ENCODE measurements around the gene ASTN2. TPM values are rescaled to one million over a fixed set of nuclear protein-coding genes. Genes with fewer than 3 reads are reported as not detected.

Gene ASTN2
- total RNA-seq, 1 donor from 2014 or later = 7.9 TPM

DNA sequence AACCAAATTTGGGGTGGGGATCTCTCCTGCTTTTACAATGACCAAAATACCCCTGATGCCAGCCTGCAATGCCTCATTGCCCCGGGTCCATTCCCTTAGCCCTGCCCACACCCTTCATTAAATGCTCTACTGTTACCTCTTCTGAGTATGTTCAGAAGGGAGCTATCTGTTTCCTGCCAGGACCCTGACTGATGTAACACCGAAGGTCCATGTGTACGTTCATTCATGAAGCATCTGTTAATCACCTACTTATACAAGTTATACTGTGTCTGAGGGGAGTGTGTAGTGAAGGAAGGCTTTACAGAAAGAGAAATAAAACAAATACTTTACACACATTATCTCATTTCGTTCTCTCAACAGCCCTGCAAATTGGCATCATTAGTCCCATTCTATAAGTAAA lies 51.9 kb downstream of the ASTN2 start:
- no peak for DNase-seq

DNA sequence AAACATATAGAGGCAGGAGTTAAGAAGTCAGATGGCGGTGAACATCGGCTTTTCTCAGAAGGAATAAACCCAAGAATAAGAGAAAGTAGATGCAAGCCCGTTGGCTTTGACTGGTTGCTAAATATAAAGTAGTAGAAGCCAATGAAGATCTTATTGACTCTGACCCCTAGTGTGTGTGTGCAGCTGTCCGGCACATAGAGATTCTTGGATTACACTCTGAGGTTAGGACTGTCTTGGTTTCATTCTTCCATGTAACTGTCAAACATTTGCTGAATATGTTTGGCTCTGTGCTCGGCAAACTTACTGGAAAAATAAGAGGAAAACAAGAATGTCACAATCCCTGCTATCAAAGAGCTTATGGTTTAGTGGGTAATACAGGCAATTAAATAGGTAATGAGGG lies 54.9 kb downstream of the ASTN2 start:
- DNase-seq = peak; percentile 12

GRCh38 chr9:117355542-117355941 lies 59.3 kb downstream of the ASTN2 start:
- DNase-seq = no peak

GRCh38 chr9:117354997-117355396 lies 59.9 kb downstream of the ASTN2 start:
- no peak for DNase-seq

DNA sequence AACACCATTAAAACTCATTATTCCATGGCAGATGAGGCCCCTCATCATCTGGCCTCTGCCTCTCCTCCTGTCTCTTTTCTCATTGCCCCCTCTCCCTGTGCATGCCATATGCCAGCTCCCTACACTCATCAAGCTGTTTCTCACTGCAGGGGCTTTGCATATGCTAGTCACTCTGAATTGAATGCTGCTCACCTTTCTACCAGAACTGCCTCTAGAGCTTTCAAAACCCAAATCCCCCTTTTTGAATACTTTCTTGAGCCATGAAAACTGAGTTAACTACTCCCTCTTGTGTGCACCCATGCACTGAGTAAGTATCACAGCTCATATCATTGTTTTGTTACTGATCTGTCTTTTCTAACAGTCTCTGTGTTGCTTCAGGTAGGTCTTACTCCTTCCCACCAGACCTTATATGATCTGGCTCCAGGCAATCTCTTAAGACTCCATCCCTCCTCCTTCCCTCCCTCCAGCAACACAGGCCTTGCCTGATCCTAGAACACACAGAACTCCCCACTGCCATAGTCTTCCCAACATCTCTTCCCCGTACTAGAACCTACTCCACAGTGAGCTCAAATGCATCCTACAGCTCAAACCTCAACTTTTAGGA lies 60.5 kb downstream of the ASTN2 start:
- no peak for DNase-seq

DNA sequence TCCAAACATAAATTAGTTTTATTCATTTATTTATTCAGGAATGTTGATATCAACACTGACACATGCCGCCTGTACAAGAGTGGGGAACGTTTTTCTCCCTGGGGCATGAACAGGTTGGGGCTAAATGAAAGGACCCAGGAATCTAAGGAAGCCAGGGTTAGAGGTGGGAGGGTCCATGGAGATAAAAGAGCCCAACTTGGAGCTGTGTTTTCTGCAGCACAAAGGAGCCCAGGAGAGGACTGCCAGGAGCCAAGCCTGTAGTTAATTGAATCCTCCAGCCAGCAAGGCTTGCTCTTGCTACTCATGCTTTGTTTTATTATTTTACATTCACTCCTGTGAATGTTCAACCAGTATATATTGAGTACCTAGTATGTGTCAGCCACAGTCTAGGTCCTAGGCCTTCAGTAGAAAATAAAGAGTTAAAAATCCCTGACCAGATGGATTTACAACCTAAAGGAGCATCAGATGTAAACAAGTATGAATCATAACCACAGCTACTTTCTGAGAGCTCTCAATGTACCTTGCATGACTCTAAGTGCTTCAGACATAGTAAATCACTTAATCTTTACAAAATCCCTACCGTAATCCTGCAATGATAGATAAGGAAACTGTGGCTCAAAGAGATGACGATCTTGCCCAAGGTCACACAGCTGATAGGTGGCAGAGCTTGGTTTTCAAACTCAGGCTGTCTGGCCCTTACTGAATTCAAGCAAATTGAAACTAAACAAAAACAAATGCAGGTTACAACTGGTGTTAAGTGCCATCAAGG lies 69.8 kb downstream of the ASTN2 start:
- no peak for DNase-seq

- no peak for DNase-seq
Observed at GRCh38 chr9:117343427-117343826, 71.4 kb downstream of the ASTN2 start.

GRCh38 chr9:117341151-117341550 lies 73.7 kb downstream of the ASTN2 start:
- no peak for DNase-seq

- no peak for DNase-seq
Observed at GRCh38 chr9:117340422-117340821, 74.4 kb downstream of the ASTN2 start.

DNA sequence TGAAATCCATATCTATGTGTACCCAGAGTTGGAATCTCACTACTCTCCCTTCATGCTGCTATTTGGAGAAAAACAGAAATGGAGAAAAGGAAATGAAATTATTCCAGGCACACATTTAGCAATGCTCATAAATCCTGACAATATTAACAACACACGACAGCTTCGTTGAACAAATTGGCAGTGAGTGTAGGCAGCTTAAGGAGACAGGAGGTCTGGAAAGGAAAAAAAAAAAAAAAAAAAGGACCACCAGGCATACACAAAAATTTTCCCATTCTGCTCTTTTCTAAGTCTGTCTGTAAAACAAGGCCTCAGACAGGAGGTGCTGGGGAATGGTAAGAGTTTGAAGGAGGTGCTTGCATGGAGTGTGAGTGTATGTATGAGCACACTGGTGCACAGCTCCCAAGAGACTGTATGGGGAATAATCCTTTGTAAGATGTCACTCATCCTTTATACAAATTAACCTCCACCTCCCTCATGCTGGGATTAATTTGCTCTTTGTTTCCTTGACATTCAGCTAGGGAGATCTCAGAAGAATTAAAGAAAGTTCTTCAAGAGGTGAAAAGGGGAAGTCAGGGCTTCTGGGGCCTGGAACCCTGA lies 78.9 kb downstream of the ASTN2 start:
- DNase-seq = no peak

DNA sequence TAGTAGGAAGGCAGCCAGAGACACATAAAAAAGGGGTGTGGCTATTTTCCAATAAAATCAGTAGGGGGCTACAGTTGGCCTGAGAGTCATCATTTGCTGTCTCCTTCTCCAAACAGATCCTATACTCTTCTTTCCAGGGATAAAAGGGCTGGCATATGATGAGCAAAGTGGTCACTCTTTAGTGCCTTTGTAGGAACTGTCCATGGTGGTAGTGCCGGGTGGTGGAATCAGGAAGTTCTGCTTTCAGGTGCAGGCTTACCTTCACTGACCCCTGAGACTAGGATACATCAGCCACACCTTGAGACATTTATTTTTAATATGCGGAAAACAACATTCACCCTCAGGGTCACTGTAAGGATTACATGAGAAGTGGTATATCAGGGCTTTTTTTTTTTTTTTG lies 80.8 kb downstream of the ASTN2 start:
- peak; percentile 18 for DNase-seq

DNA sequence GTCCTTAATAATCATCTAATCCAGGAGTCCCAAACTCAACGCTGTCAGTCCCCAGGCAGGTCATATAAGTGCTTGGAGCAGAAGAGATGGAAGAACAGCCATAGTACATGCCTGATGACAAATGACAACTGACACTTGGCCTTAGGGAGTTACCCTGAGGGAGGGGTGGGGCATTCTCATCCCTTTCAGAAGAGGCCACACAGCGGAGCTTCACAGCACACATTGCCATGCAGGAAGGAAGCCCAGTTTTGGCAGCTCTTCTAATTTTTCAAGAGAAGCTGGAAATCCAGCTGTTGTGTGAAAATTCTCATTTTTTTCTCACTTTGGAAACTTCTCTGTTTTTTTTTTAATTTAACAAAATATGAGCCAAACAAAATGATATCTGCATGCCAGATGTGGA lies 89.0 kb downstream of the ASTN2 start:
- peak; percentile 71 for DNase-seq

GRCh38 chr9:117325110-117325731 lies 89.6 kb downstream of the ASTN2 start:
- DNase-seq = no peak

GRCh38 chr9:117323390-117323789 lies 91.5 kb downstream of the ASTN2 start:
- no peak for DNase-seq

DNA sequence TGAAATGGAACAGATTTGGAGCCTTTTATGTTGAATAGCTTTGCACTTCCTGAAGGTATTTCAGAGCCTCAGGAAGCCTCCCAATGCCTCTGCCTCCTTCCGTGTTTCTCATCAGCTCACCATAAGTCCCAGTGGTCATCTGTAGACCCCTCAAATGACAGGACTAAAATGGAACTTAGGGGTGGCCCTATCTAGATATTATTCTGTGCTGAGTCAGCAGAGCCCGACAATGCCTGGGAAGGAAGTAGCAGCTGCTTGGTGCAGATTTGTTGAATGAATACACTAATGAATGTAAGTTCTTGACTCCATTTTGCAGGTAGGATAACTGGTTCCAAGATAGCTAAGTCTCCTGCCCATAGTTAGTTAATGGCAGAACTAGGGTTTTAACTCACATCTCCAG lies 97.7 kb downstream of the ASTN2 start:
- DNase-seq = no peak

- DNase-seq = peak; percentile 19
Observed at GRCh38 chr9:117315236-117315635, 99.6 kb downstream of the ASTN2 start.

- no peak for DNase-seq
Observed at GRCh38 chr9:117313989-117314388, 100.9 kb downstream of the ASTN2 start.

GRCh38 chr9:117307701-117308100 lies 107.2 kb downstream of the ASTN2 start:
- no peak for DNase-seq

DNA sequence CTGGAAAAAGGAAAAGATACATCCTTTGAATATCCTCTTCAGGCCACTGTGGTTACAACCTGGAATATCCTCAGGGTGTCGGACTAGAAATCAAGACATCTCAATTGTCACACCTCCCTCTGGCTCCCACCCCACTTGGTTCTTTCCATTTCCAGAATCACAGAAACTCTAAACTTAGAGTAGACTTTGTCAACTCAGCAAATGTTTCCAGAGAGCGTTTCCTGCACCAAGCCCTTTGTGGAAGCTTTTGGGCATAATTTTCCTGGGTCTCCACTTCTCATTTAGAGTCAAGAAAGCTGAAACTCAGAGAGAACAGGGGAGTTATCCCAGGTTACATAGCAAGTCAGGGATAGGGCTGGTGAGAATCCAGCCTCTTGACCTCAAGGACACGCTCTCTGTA lies 108.8 kb downstream of the ASTN2 start:
- DNase-seq = no peak

DNA sequence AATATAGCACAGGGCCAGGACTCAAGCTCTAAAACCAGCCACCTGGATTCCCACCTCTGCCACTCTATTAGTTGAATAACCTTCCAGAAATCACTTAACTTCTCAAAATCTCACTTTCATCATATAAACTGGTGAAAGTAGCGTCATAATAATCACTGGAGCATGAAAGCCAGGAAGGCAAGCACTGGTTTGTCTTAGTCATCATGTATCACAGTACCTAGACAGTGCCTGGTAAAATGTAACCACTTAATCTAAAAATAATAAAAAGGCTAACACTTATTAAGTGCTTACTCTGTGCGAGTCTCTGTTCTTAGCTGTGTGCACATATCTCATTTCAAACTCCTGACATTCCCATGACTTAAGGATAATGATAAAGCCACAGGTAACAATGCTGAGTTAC lies 109.4 kb downstream of the ASTN2 start:
- no peak for DNase-seq

DNA sequence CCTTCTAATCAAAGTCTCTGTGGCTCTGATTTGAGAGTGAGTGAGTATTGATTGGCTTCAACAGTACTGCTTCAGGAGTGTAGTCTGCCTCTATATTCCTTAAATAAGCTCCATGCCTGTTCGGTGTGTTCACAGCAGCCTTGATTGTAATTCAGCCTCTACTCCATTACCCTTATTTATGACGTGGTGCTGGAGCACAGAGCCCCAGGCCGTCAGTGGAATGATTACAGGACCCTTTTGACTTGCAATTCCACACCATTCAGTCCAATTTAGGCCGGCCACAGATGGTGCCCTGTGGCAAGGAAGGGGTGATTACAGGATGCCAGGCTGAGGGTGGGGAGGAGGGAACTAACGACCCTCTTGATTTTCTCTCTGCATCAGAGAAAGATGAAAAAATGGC lies 110.3 kb downstream of the ASTN2 start:
- DNase-seq = no peak

DNA sequence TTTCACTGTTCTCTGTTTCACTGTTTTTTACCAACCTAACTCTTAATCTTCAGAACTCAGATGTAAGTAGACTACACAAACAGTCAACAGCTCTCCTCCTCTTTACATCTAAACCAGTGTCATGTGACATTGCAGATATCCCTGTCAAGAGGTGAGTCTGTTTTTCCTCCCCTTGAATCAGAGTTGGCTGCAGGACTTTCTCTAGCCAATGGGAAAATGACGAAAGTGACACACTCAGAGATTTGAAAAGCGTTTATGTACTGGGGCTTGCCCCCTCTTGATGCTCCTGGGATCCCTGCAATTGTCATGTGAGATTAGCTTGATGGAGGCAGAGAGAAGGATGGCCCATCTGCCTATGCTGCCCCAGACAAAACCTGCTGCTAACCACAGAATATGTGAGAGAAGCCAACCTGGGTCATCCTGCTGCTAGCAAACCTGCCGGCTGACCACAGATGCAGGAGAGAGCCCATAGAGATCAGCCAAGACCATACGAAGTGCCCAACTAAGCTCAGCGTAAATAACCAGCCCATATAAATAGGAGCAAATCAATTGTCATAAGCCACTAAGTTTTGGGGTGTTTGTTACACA lies 111.1 kb downstream of the ASTN2 start:
- no peak for DNase-seq

DNA sequence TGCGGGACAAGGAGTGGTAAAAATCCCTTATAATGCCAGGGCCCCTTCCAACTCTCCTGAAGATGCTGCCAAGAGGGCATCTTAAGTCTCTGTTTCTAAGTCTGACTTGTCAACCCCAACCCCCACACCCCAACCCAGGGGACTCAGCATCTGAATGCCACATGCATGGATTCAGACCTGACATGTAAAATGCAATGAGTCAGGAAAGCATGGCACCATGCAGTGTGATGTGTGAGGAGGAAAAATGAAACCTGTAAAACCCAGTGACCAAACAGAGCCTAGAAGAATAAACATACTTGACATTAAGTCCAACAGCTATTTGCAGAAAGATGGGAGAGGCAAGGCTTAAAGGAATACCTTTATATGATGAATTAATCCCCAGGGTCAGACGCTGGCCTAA lies 112.4 kb downstream of the ASTN2 start:
- no peak for DNase-seq

Data from tongue (tissue), 2 donors.